Activated CD8-positive, alpha-beta memory T cell treated with anti-CD3 and anti-CD28 coated beads, Interleukin-2, amount 50 U/mL, for 4 hours (primary cell): ENCODE data around the gene GPR141.

Source experiments
- DNase-seq: peaks from one replicate; pipeline ENCODE4 v3.0.0-alpha.2; 2020

GPR141 gene

GRCh38 chr7:37786741-37787569, 103.4 kb downstream of the GPR141 start:
- no peak for DNase-seq
